Right renal cortex interstitium (tissue), 3 donors: Measurements from ENCODE around the gene IGF2BP2. TPM values are rescaled to one million over a fixed set of nuclear protein-coding genes. Genes with fewer than 3 reads are reported as not detected.

Experiments used
- DNase-seq, 3 donors: peaks; one replicate each; pipeline ENCODE4 v3.0.0-alpha.2; 2013; ENCODE audit warnings: low read depth in 3 of 3, low spot score in 2 of 3
- polyA plus RNA-seq, 3 donors: library from polyadenylated mRNA; unstranded; fragments of 120-200 nt; gene quantifications; one replicate each; pipeline ENCODE4 v1.2.1, GENCODE V29; 2013; ENCODE audit not compliant: insufficient read length in 3 of 3

Gene IGF2BP2
- polyA plus RNA-seq, 3 donors: 82.4 to 86.8 (median 83.7) TPM

DNA sequence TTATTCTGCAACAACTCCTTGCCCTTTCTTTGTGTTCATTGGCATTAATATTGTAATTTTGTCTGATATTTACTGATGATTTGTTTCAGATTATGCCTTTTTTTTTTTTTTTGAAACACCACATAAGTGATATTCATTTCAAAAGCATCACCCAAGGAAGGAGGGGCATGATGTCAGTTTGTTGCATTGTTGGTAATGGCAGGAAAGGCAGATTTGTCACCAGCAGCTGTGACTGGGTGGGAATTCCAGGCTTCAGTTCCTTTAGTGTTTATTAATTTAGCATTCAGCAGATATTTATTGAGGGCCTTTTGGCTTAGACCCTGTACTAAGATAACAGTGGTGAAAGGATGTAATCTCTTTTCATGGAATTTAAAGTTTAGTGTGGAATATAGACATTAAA is 219.3 kb downstream of the IGF2BP2 start:
- DNase-seq: no peak

DNA sequence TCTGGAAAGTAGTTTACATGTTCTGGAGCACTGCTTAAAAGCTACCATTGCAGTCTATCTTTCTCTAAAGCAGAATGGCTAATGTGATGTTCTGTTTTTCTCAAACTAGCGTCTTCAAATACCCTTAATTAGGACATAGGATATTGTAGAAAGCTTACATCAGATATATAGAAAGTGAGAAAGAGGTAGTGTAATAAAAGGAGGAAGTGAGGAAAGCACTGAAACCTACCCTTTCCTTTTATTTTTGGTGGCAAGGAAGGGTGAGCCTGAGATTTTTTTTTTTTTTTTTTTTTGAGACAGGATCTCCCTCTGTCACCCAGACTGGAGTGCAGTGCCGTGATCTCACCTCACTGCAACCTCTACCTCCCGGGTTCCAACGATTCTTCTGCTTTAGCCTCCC is 229.3 kb downstream of the IGF2BP2 start:
- no peak for DNase-seq

DNA sequence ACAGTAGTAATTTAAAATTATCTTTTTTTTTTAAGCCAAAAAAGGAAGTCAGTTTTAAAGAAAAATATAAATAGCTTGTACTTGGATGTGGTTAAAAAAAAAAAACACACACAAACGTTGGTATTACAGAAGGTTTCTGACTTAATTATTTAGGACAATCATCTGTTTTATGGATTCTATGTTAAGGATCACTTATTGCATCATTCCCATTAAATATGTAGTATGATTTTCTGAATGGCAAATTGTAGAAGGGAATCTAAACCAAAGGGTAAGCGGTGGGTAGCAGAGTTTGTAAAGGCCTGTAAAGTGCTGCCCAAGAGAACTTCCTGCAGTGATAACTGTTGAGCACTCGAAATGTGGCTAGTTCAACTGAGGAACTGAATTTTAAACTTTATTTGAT is 230.8 kb downstream of the IGF2BP2 start:
- DNase-seq: no peak

Other genes starting within 250 kb of the IGF2BP2 start
- gene SENP2, start 238.7 kb downstream of the IGF2BP2 start, polyA plus RNA-seq: 10 to 100 TPM; 42.4 to 57.0 (median 46.9) TPM
- gene TRA2B, start 113.0 kb upstream of the IGF2BP2 start, polyA plus RNA-seq: 100 to 1,000 TPM; 276 to 294 (median 288) TPM